Measurements from ENCODE around the gene SDC4. TPM values are rescaled to one million over a fixed set of nuclear protein-coding genes. Genes with fewer than 3 reads are reported as not detected.
A peak's percentile ranks its signal among the peaks of the same experiment; 100 is the strongest.

The SDC4 gene
- total RNA-seq, 4 donors from 2014 or later = 41.2 to 72.5 (median 63.4) TPM

DNA sequence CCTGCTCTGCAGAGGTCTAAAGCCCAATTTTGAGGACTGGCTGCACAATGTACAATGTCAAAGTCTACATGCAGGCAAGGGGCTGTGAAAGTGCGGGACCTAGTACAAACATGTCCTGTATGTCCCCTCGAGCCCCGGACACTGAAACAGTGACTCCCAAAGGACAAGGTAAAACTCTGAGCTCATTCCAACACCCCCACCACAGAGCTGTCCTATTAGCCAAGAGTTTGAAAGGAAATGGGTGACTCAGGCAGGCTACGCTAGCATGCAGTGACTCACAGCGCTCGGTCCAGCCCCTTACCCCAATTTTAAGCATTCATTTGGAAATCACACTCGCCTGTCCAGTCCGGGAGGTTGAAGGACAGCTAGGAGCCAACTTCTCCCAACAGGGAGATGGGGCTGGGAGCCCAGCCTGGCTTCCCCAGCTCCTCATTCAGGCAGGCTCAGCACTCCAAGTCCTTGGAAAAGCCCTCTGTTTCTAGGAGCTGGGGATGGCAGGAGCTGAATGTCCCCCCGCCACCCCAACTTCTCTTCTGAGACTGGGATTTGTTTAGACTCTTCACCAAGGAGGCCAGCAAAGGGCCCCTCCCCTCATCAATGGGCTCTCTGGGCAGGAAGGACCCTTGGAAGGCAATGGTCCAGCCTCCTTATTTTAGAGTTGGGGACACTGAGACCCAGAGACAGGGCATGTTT is 3.9 kb downstream of the SDC4 start:
- no peaks in the 10 kb centered on the region for H3K36me3 ChIP-seq
- H3K4me3 ChIP-seq = peak overlapping the region in 2 of 4 donors; percentile 31 to 39
- no peaks in the 10 kb centered on the region for H3K9me3 ChIP-seq
- no peaks in the 10 kb centered on the region for H3K27me3 ChIP-seq
- 27 to 36% methylated on average over 9 of the region's 9 CpGs for WGBS, 2 donors
- TF ChIP-seq EP300 (IDR thresholded peaks at IDR 0.05) (peak in 1 of 2 donors; percentile 61), POLR2A (IDR thresholded peaks at IDR 0.05) (peak in 1 of 2 donors; percentile 28)
- TF ChIP-seq, protein P1, sequence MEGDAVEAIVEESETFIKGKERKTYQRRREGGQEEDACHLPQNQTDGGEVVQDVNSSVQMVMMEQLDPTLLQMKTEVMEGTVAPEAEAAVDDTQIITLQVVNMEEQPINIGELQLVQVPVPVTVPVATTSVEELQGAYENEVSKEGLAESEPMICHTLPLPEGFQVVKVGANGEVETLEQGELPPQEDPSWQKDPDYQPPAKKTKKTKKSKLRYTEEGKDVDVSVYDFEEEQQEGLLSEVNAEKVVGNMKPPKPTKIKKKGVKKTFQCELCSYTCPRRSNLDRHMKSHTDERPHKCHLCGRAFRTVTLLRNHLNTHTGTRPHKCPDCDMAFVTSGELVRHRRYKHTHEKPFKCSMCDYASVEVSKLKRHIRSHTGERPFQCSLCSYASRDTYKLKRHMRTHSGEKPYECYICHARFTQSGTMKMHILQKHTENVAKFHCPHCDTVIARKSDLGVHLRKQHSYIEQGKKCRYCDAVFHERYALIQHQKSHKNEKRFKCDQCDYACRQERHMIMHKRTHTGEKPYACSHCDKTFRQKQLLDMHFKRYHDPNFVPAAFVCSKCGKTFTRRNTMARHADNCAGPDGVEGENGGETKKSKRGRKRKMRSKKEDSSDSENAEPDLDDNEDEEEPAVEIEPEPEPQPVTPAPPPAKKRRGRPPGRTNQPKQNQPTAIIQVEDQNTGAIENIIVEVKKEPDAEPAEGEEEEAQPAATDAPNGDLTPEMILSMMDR (IDR thresholded peaks at IDR 0.05) = no peak
- peaks cover 0 to 89% (median 73%) of the 10 kb centered on the region in 4 donors for H3K4me1 ChIP-seq
- no peak for DNase-seq (ENCODE audit: low spot score in 2 of 2)
- peak overlapping the region; percentile 49 to 98 (median 94) for H3K27ac ChIP-seq

GRCh38 chr20:45343532-45344167 is 4.6 kb downstream of the SDC4 start:
- Histone ChIP-seq H3K36me3 (no peaks in the 10 kb centered on the region), H3K4me3 (peak overlapping the region in 2 of 4 donors; percentile 31 to 39), H3K27ac (peak overlapping the region; percentile 40 to 98 (median 94)), H3K27me3 (no peaks in the 10 kb centered on the region), H3K4me1 (peaks cover 0 to 91% (median 77%) of the 10 kb centered on the region in 4 donors), H3K9me3 (no peaks in the 10 kb centered on the region)
- TF ChIP-seq EP300 (IDR thresholded peaks at IDR 0.05) = no peak
- TF ChIP-seq, protein P1 (IDR thresholded peaks at IDR 0.05) = no peak
- TF ChIP-seq POLR2A (IDR thresholded peaks at IDR 0.05) = no peak
- WGBS, 2 donors = 51 to 61% methylated on average over 6 of the region's 6 CpGs
- no peak for DNase-seq (ENCODE audit: low spot score in 2 of 2)

GRCh38 chr20:45342855-45343531 is 5.2 kb downstream of the SDC4 start:
- peak overlapping the region in 1 of 4 donors; percentile 2 for H3K4me3 ChIP-seq
- H3K27me3 ChIP-seq = no peaks in the 10 kb centered on the region
- H3K27ac ChIP-seq = peak overlapping the region; percentile 40 to 98 (median 94)

GRCh38 chr20:45341939-45342854 is 6.0 kb downstream of the SDC4 start:
- no peaks in the 10 kb centered on the region for H3K36me3 ChIP-seq
- H3K4me3 ChIP-seq = peak overlapping the region in 2 of 4 donors; percentile 8 to 28
- peaks cover 0 to 100% (median 90%) of the 10 kb centered on the region in 4 donors for H3K4me1 ChIP-seq
- TF ChIP-seq POLR2A (IDR thresholded peaks at IDR 0.05) (peak; percentile 23 to 44), EP300 (IDR thresholded peaks at IDR 0.05) (peak in 1 of 2 donors; percentile 79)
- TF ChIP-seq, protein P1 (IDR thresholded peaks at IDR 0.05) = no peak
- H3K9me3 ChIP-seq = no peaks in the 10 kb centered on the region
- no peak for DNase-seq (ENCODE audit: low spot score in 2 of 2)
- no peaks in the 10 kb centered on the region for H3K27me3 ChIP-seq
- 25 to 28% methylated on average over 12 to 14 of the region's 16 CpGs for WGBS, 2 donors
- H3K27ac ChIP-seq = peak overlapping the region; percentile 40 to 98 (median 94)

More at GRCh38 chr20:45342855-45343531, 5.2 kb downstream of the SDC4 start:
- Histone ChIP-seq H3K9me3 (no peaks in the 10 kb centered on the region), H3K4me1 (peaks cover 0 to 94% (median 82%) of the 10 kb centered on the region in 4 donors), H3K36me3 (no peaks in the 10 kb centered on the region)
- DNase-seq (ENCODE audit: low spot score in 2 of 2) = no peak
- WGBS, 2 donors = 44 to 56% methylated on average over 6 of the region's 6 CpGs
- no peak for TF ChIP-seq EP300 (IDR thresholded peaks at IDR 0.05)
- TF ChIP-seq, protein P1 (IDR thresholded peaks at IDR 0.05) = no peak
- no peak for TF ChIP-seq POLR2A (IDR thresholded peaks at IDR 0.05)
